ENCODE results near the gene CST9. TPM values are rescaled to one million over a fixed set of nuclear protein-coding genes. Genes with fewer than 3 reads are reported as not detected.
A peak's percentile ranks its signal among the peaks of the same experiment; 100 is the strongest.

Gene CST9
- total and polyA plus RNA-seq, 2 of the 13 experiments (the other 11 are each of a cell fraction or from before 2014, with no cell fraction given) = 0.07 TPM; not detected in 1

DNA sequence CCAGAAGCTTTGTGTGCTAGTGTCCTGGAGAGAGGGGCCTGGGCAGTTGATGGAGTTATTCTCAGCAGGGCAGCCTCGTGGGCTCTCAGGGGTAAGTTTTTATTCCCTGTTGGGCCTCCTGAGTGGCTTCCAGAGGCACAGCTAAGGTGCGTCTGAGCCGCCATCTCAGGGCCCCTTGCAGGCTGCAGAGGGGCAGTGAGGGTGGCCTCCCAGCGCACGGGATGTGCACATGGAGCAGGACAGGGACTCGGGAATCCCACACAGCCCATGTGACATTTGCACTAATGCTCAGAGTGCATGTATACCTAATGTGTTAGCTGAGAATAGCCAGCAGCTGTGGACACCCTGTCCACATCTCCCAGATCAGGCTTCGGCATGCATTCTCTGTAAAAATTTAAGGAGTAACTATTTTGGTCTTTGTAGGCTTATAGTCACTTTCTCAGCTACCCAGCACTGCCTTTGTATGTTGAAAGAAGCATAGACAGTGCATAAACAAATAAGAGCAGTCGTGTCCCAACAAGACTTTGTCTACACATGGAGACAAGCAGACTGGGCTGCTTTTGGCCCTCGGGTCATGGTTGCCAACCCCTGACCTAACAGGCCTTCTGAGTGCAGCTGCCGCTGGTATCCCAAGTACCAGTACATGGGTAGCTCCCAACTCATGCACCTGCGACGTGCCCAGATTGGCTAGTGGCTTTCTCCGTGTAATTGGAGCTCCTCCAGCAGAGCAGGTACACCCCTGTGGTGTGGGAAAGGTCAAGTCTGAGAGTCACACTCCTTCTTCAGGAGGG, 18.8 kb downstream of the CST9 start (continued):
- TF ChIP-seq GFI1 (CRISPR knock-in tag; IDR thresholded peaks at IDR 0.05; ENCODE audit: borderline replicate concordance) = 0 out of 2 replicates have a peak, but pooled peaks have one; percentile 30
- TF ChIP-seq DZIP1 (CRISPR knock-in tag; IDR thresholded peaks at IDR 0.05) = peak; percentile 71; the same call in 1 of the 2 replicates
- no peak for TF ChIP-seq ZNF329 (CRISPR knock-in tag; IDR thresholded peaks at IDR 0.05; ENCODE audit: low read depth)
- no peak for TF ChIP-seq NFE2L1 (CRISPR knock-in tag; IDR thresholded peaks at IDR 0.05; ENCODE audit: borderline replicate concordance)
- TF ChIP-seq SCMH1 (CRISPR knock-in tag; IDR thresholded peaks at IDR 0.05; ENCODE audit: borderline replicate concordance) = no peak
- peak; percentile 29 for TF ChIP-seq ZNF883 (CRISPR knock-in tag; IDR thresholded peaks at IDR 0.05; ENCODE audit: not compliant biosample characterization)
- no peak for TF ChIP-seq MYNN (CRISPR knock-in tag; IDR thresholded peaks at IDR 0.05; ENCODE audit: low read depth)
- no peak for TF ChIP-seq CREM (IDR thresholded peaks at IDR 0.05)
- no peak for TF ChIP-seq CREM (CRISPR knock-in tag; IDR thresholded peaks at IDR 0.05)
- TF ChIP-seq, protein P1, sequence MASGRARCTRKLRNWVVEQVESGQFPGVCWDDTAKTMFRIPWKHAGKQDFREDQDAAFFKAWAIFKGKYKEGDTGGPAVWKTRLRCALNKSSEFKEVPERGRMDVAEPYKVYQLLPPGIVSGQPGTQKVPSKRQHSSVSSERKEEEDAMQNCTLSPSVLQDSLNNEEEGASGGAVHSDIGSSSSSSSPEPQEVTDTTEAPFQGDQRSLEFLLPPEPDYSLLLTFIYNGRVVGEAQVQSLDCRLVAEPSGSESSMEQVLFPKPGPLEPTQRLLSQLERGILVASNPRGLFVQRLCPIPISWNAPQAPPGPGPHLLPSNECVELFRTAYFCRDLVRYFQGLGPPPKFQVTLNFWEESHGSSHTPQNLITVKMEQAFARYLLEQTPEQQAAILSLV (CRISPR knock-in tag; IDR thresholded peaks at IDR 0.05; ENCODE audit: borderline replicate concordance) = peak; percentile 69; the same call in 1 of the 2 replicates
- TF ChIP-seq ATF6 (CRISPR knock-in tag; conservative IDR thresholded peaks at IDR 0.05) = no peak
- TF ChIP-seq ARID5B (CRISPR knock-in tag; IDR thresholded peaks at IDR 0.05) = peak; percentile 61
- TF ChIP-seq SNAI1 (CRISPR knock-in tag; IDR thresholded peaks at IDR 0.05; ENCODE audit: borderline replicate concordance) = no peak
- TF ChIP-seq, protein P2, sequence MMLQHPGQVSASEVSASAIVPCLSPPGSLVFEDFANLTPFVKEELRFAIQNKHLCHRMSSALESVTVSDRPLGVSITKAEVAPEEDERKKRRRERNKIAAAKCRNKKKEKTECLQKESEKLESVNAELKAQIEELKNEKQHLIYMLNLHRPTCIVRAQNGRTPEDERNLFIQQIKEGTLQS (CRISPR knock-in tag; IDR thresholded peaks at IDR 0.05) = peak; percentile 4; the same call in 1 of the 2 replicates
- no peak for TF ChIP-seq KLF6 (CRISPR knock-in tag; IDR thresholded peaks at IDR 0.05)
- TF ChIP-seq ZNF296 (CRISPR knock-in tag; conservative IDR thresholded peaks at IDR 0.05) = no peak
- TF ChIP-seq HOXA3 (CRISPR knock-in tag; IDR thresholded peaks at IDR 0.05) = peak; percentile 44; the same call in 1 of the 2 replicates
- no peak for TF ChIP-seq ZNF382 (CRISPR knock-in tag; IDR thresholded peaks at IDR 0.05; ENCODE audit: borderline replicate concordance)
- no peak; the same call in 1 of the 2 replicates for TF ChIP-seq TGIF2 (CRISPR knock-in tag; IDR thresholded peaks at IDR 0.05)

Measured in HepG2 (cell line).